HepG2 (cell line): ENCODE data around the gene MTHFD1. TPM values are rescaled to one million over a fixed set of nuclear protein-coding genes. Genes with fewer than 3 reads are reported as not detected.

Experiments used
- ATAC-seq: fragments of 200-7000 bp; cut with Tn5 transposase; 3 replicates; pipeline ENCODE4 v1.9.1; 2020; ENCODE audit warnings: mild to moderate bottlenecking, moderate library complexity
- BruUV-seq: library from RNA; stranded (reverse); fragments of 400-500 nt; replicated peaks from 2 replicates; lab custom pipeline; 2021; lab: Mats Ljungman, UMichigan
- CTCF ChIA-PET: fragments of 300-600 bp; formaldehyde crosslinking; extraction: SDS; loops from one replicate; lab custom pipeline; 2021; ENCODE audit warnings: low total read pairs, inconsistent platforms, low intra/inter-chr PET ratio; lab: Yijun Ruan, JAX
- POLR2A ChIA-PET: fragments of 350-600 bp; sonication (Branson Sonifier 250); formaldehyde crosslinking; loops from one replicate; lab custom pipeline; 2020; ENCODE audit warnings: antibody characterized with exemption, inconsistent platforms; lab: Yijun Ruan, JAX
- DNase-seq: peaks from one replicate; pipeline ENCODE4 v3.0.0-alpha.2; 2015; ENCODE audit warnings: low spot score
- FAIRE-seq: peaks from 3 replicates; lab custom pipeline; 2011; peaks lifted over from hg19 to GRCh38; lab: Jason Lieb, UNC
- H2AFZ ChIP-seq: one replicate; pipeline ENCODE4 v1.6.1; 2011; ENCODE audit warnings: low read length, inconsistent platforms
- H3K27ac ChIP-seq: fragments of 300-600 bp; 3 replicates; pipeline ENCODE4 v1.8.0; 2011; ENCODE audit warnings: mixed run types, mild to moderate bottlenecking, mixed read lengths, low read length, inconsistent platforms; ENCODE audit not compliant: insufficient read depth; ENCODE audit errors: extremely low read length
- H3K27me3 ChIP-seq, 2 experiments: fragments of 200-600 bp in 1 of 2; 2 replicates in 1 of 2; 3 replicates in 1 of 2; pipeline versions ENCODE4 v1.6.0 to v1.8.0; 2011; ENCODE audit warnings: low read length in 2 of 2, mild to moderate bottlenecking in 2 of 2, moderate library complexity in 2 of 2, inconsistent platforms in 1 of 2; ENCODE audit not compliant: insufficient read depth in 2 of 2, control insufficient read depth in 1 of 2
- H3K36me3 ChIP-seq, 2 experiments: fragments of 200-600 bp in 1 of 2; replicated peaks in 1 of 2; 2 replicates in 1 of 2; 3 replicates in 1 of 2; pipeline versions ENCODE4 v1.5.1 to v1.8.0; 2011; ENCODE audit warnings: low read length in 2 of 2, inconsistent platforms in 1 of 2; ENCODE audit not compliant: insufficient read depth in 2 of 2, control insufficient read depth in 1 of 2
- H3K4me1 ChIP-seq: 2 replicates; pipeline ENCODE4 v1.5.1; 2012; ENCODE audit warnings: low read length, inconsistent platforms; ENCODE audit not compliant: insufficient read depth
- H3K4me2 ChIP-seq: 2 replicates; pipeline ENCODE4 v1.6.0; 2011; ENCODE audit warnings: low read depth, low read length, inconsistent platforms
- H3K4me3 ChIP-seq, 3 experiments: fragments of 200-600 bp in 1 of 3; sonication (generic), shearing (Covaris generic) in 1 of 3; replicated peaks in 1 of 3; 2 replicates each; pipeline ENCODE4 v1.5.1; 2011 to 2016; ENCODE audit warnings: low read length in 3 of 3, inconsistent platforms in 2 of 3, low read depth in 2 of 3, mild to moderate bottlenecking in 2 of 3, control low read depth in 1 of 3, mixed read lengths in 1 of 3; ENCODE audit not compliant: insufficient read depth in 1 of 3
- H3K79me2 ChIP-seq: one replicate; pipeline ENCODE4 v1.6.1; 2011; ENCODE audit warnings: low read length, inconsistent platforms; ENCODE audit not compliant: insufficient read depth
- H3K9ac ChIP-seq: 2 replicates; pipeline ENCODE4 v1.6.0; 2011; ENCODE audit warnings: mild to moderate bottlenecking, low read depth, low read length, inconsistent platforms; ENCODE audit not compliant: insufficient read depth
- H3K9me3 ChIP-seq: 2 replicates; pipeline ENCODE4 v1.5.1; 2012; ENCODE audit warnings: mild to moderate bottlenecking, low read length
- H4K20me1 ChIP-seq: 2 replicates; pipeline ENCODE4 v1.6.0; 2011; ENCODE audit warnings: inconsistent platforms, mild to moderate bottlenecking, low read length, moderate library complexity; ENCODE audit not compliant: insufficient read depth
- FIP1L1 ChIP-seq: fragments of 200-400 bp; formaldehyde crosslinking; IDR thresholded peaks from 2 replicates; pipeline ENCODE4 v1.6.1; 2018; ENCODE audit warnings: low read depth, mild to moderate bottlenecking, low read length, moderate library complexity, borderline replicate concordance; ENCODE audit not compliant: insufficient read depth
- HMG20B ChIP-seq: conservative IDR thresholded peaks from 2 replicates; pipeline ENCODE4 v1.6.1; 2016; ENCODE audit warnings: missing genetic modification reagents, missing compliant biosample characterization
- HOXA9 ChIP-seq: sonication (generic); formaldehyde crosslinking; IDR thresholded peaks from 2 replicates; pipeline ENCODE4 v1.8.1; 2022; ENCODE audit warnings: missing genetic modification reagents, mild to moderate bottlenecking, moderate library complexity, borderline replicate concordance
- JUND ChIP-seq: sonication (generic); formaldehyde crosslinking; IDR thresholded peaks from 2 replicates; pipeline ENCODE4 v1.8.0; 2022; ENCODE audit warnings: mild to moderate bottlenecking, missing genetic modification reagents
- KLF13 ChIP-seq: sonication (generic); formaldehyde crosslinking; IDR thresholded peaks from 2 replicates; pipeline ENCODE4 v1.4.0; 2020; ENCODE audit warnings: mild to moderate bottlenecking, missing genetic modification reagents
- PTBP1 ChIP-seq: fragments of 200-400 bp; formaldehyde crosslinking; IDR thresholded peaks from 2 replicates; pipeline ENCODE4 v1.6.1; 2018; ENCODE audit warnings: low read length, low read depth; ENCODE audit not compliant: poor library complexity, severe bottlenecking
- RFX3 ChIP-seq: IDR thresholded peaks from 2 replicates; pipeline ENCODE4 v1.6.1; 2016; ENCODE audit warnings: missing biosample characterization, missing genetic modification reagents
- SP140L ChIP-seq: sonication (generic); formaldehyde crosslinking; IDR thresholded peaks from 2 replicates; pipeline ENCODE4 v1.4.0; 2020; ENCODE audit warnings: missing genetic modification reagents, borderline replicate concordance
- TFDP2 ChIP-seq: sonication (generic); formaldehyde crosslinking; IDR thresholded peaks from 2 replicates; pipeline ENCODE4 v1.4.0; 2020; ENCODE audit warnings: missing genetic modification reagents
- ZFAT ChIP-seq: sonication (generic); formaldehyde crosslinking; conservative IDR thresholded peaks from 2 replicates; pipeline ENCODE4 v1.8.1; 2023; ENCODE audit warnings: missing genetic modification reagents, inconsistent platforms
- ZNF24 ChIP-seq: fragments of 450-650 bp; IDR thresholded peaks from 2 replicates; pipeline ENCODE4 v1.6.1; 2017; ENCODE audit warnings: antibody characterized with exemption, mild to moderate bottlenecking
- WGBS: methylation state at CpG from one replicate; pipeline ENCODE4 v1.1.6; 2017; ENCODE audit warnings: low lambda C conversion rate; 5-methylcytosine and 5-hydroxymethylcytosine counted together
- in situ Hi-C: cut with HindIII; loops from 2 replicates; pipeline ENCODE4 v1.10.0; 2017; ENCODE audit warnings: low pct_unique_long_range_greater_than_20kb; ENCODE audit not compliant: extremely low pct_ligation_motif_present
- intact Hi-C: fragments of 100-400 bp; cut with micrococcal nuclease; formaldehyde crosslinking; loops from one replicate; pipeline ENCODE4 v1.10.0; 2022; ENCODE audit not compliant: unreplicated experiment
- polyA plus RNA-seq, 8 experiments: library from polyadenylated mRNA; depleted of rRNA in 3 of 8; stranded (reverse) in 7 of 8; unstranded in 1 of 8; fragments of >200 nt; fragmentation: Illumina TruSeq in 4 of 8; extraction: Trizol in 4 of 8; gene quantifications; 2 replicates each; pipeline versions ENCODE4 v1.2.1 to v1.2.3, GENCODE V29; 2011 to 2016; ENCODE audit warnings: low read depth in 4 of 8, missing spikeins in 1 of 8, mixed read lengths in 1 of 8; ENCODE audit not compliant: insufficient read depth in 1 of 8
- total RNA-seq, 5 experiments: library from RNA; depleted of rRNA; stranded (reverse); fragments of >200 nt; fragmentation: Illumina TruSeq; extraction: Trizol; gene quantifications; 2 replicates each; pipeline ENCODE4 v1.2.3, GENCODE V29; 2016; ENCODE audit warnings: low read depth in 1 of 5
- TF ChIP-seq, protein P1 (sequence below): sonication (generic); formaldehyde crosslinking; IDR thresholded peaks from 2 replicates; pipeline ENCODE4 v1.4.0; 2020; ENCODE audit warnings: missing genetic modification reagents
- TF ChIP-seq, protein P2 (sequence below): conservative IDR thresholded peaks from 2 replicates; pipeline ENCODE4 v1.6.1; 2018; ENCODE audit warnings: missing genetic modification reagents
- TF ChIP-seq, protein P3 (sequence below): sonication (generic); formaldehyde crosslinking; IDR thresholded peaks from 2 replicates; pipeline ENCODE4 v1.4.0; 2020; ENCODE audit warnings: missing genetic modification reagents

MTHFD1 gene
- total and polyA plus RNA-seq, 2 of the 13 experiments (the other 11 are each of a cell fraction or from before 2014, with no cell fraction given) = 31.0 to 106 TPM

DNA sequence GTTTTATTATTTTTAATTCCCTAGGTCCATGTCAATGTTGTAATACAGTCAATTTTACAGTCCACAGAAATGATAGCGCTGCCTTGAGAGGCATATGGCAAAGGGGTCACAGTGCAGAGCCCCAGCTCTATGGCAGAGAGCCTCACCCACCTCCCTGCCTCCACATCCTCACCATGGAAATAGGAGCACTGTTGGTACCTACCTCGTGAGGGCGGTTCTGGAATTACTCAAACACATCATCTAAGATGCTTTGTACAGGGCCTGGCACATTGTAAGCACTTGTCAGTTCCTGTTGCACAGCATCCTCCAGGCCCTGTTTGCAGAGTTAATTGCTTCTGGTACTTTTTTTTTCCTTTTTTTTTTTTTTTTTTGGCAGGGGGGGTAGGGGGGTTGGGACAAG lies 73.1 kb downstream of the MTHFD1 start (continued):
- TF ChIP-seq TFDP2 (CRISPR knock-in tag) (no peak), RFX3 (CRISPR knock-in tag) (no peak), KLF13 (CRISPR knock-in tag) (no peak), PTBP1 (no peak), ZNF24 (no peak), JUND (no peak), ZFAT (CRISPR knock-in tag) (no peak)

GRCh38 chr14:64463195-64463594 lies 75.0 kb downstream of the MTHFD1 start:
- POLR2A ChIA-PET = no interaction called here
- Histone ChIP-seq H3K79me2 (no peaks in the 10 kb centered on the region), H3K36me3 (peaks cover 0 to 14% of the 10 kb centered on the region in 2 experiments; a peak in 4 of 5 replicates), H3K9me3 (no peaks in the 10 kb centered on the region), H3K27me3 (no peaks in the 10 kb centered on the region), H3K9ac (no peak overlapping the region)
- 90% methylated on average over 2 of the region's 2 CpGs for WGBS
- no peak for FAIRE-seq
- BruUV-seq = no TSS peak
- TF ChIP-seq, protein P1, sequence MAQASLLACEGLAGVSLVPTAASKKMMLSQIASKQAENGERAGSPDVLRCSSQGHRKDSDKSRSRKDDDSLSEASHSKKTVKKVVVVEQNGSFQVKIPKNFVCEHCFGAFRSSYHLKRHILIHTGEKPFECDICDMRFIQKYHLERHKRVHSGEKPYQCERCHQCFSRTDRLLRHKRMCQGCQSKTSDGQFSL (CRISPR knock-in tag) = no peak
- TF ChIP-seq, protein P2, sequence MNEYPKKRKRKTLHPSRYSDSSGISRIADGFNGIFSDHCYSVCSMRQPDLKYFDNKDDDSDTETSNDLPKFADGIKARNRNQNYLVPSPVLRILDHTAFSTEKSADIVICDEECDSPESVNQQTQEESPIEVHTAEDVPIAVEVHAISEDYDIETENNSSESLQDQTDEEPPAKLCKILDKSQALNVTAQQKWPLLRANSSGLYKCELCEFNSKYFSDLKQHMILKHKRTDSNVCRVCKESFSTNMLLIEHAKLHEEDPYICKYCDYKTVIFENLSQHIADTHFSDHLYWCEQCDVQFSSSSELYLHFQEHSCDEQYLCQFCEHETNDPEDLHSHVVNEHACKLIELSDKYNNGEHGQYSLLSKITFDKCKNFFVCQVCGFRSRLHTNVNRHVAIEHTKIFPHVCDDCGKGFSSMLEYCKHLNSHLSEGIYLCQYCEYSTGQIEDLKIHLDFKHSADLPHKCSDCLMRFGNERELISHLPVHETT (CRISPR knock-in tag) = no peak
- TF ChIP-seq, protein P3, sequence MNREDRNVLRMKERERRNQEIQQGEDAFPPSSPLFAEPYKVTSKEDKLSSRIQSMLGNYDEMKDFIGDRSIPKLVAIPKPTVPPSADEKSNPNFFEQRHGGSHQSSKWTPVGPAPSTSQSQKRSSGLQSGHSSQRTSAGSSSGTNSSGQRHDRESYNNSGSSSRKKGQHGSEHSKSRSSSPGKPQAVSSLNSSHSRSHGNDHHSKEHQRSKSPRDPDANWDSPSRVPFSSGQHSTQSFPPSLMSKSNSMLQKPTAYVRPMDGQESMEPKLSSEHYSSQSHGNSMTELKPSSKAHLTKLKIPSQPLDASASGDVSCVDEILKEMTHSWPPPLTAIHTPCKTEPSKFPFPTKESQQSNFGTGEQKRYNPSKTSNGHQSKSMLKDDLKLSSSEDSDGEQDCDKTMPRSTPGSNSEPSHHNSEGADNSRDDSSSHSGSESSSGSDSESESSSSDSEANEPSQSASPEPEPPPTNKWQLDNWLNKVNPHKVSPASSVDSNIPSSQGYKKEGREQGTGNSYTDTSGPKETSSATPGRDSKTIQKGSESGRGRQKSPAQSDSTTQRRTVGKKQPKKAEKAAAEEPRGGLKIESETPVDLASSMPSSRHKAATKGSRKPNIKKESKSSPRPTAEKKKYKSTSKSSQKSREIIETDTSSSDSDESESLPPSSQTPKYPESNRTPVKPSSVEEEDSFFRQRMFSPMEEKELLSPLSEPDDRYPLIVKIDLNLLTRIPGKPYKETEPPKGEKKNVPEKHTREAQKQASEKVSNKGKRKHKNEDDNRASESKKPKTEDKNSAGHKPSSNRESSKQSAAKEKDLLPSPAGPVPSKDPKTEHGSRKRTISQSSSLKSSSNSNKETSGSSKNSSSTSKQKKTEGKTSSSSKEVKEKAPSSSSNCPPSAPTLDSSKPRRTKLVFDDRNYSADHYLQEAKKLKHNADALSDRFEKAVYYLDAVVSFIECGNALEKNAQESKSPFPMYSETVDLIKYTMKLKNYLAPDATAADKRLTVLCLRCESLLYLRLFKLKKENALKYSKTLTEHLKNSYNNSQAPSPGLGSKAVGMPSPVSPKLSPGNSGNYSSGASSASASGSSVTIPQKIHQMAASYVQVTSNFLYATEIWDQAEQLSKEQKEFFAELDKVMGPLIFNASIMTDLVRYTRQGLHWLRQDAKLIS (CRISPR knock-in tag) = no peak
- TF ChIP-seq HOXA9 (CRISPR knock-in tag) (no peak), SP140L (CRISPR knock-in tag) (no peak), FIP1L1 (no peak), HMG20B (CRISPR knock-in tag) (no peak)
- TF ChIP-seq, all 625 proteins: peak for 0
- in situ Hi-C loops (no loop called here), intact Hi-C loops (no loop called here)
- Histone ChIP-seq H4K20me1 (no peaks in the 10 kb centered on the region), H3K27ac (no peak overlapping the region), H3K4me3 (no peak overlapping the region), H3K4me2 (no peak overlapping the region), H3K4me1 (peaks cover 28% of the 10 kb centered on the region), H2AFZ (no peak overlapping the region)
- DNase-seq (no peak), ATAC-seq (no peak)
- CTCF ChIA-PET = no interaction called here
